Brain microvascular endothelial cell (primary cell): ENCODE data around the gene PPP1R12A.
A peak's percentile ranks its signal among the peaks of the same experiment; 100 is the strongest.
"Not testable (repeated sequence)": the region's sequence is repeated elsewhere in the genome, so short reads cannot be mapped to it uniquely, and the experiment has no call there.

Source experiments
- DNase-seq: peaks from one replicate; pipeline ENCODE4 v3.0.0-alpha.2; 2020
- H3K27ac ChIP-seq: fragments of 250-450 bp; sonication (Bioruptor Pico); 2 replicates; pipeline ENCODE4 v1.5.1; 2020; ENCODE audit warnings: mild to moderate bottlenecking, moderate library complexity
- H3K27me3 ChIP-seq: fragments of 250-450 bp; sonication (Bioruptor Pico); replicated peaks from 2 replicates; pipeline ENCODE4 v1.5.1; 2020; ENCODE audit warnings: mild to moderate bottlenecking
- H3K36me3 ChIP-seq: fragments of 250-450 bp; sonication (Bioruptor Pico); replicated peaks from 2 replicates; pipeline ENCODE4 v1.5.1; 2020; ENCODE audit warnings: mild to moderate bottlenecking
- H3K4me3 ChIP-seq: 2 replicates; pipeline ENCODE4 v1.5.1; 2011; ENCODE audit warnings: low read depth, mild to moderate bottlenecking, control low read depth, low read length, moderate library complexity
- CTCF ChIP-seq: IDR thresholded peaks from 2 replicates; pipeline ENCODE4 v1.5.1; 2011; ENCODE audit warnings: low read depth, mild to moderate bottlenecking, moderate library complexity, low read length, control low read depth, inconsistent platforms; ENCODE audit errors: missing control alignments
- in situ Hi-C: cut with HindIII; loops from 2 replicates; pipeline ENCODE4 v1.10.0; 2017; ENCODE audit warnings: low sequenced_read_pairs, low pct_ligation_motif_present

The PPP1R12A gene

DNA sequence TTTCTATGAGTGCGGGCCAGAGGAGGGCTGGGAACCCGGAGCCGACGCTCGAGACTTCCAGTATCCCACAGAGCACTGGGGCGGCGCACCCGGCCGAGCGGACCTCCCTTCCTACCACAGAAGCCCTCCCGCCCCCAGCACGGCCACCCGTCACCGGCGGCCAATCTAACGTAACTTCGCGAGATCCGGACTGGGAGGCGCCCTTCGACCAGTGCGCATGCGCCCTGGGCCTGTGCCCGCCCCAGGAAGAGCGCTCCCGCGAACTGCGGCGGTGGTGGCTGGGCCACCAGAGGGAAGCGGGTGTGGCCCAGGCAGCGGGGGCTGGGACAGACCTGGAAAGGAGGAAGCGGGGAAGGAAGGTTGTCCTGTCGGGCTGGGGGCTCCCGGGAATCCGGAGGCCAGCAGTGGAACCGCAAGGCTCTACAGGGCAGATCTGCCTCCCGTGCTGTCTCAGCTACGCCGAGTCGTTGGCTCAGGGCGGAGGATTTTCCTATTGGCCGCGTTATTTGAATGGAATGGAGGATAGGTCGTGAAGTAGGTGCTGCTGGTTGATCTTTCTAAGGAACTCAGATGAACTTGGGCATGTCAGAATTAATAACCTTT is at the start of gene PPP1R12A:
Gene PPP1R12A, minus strand, starts transcription at position 77 of the 603 bp plus-strand sequence. CDS start 166 bp downstream, outside the sequence.
- Histone ChIP-seq H3K4me3 (peak within 1 kb of the TSS; percentile 93), H3K27ac (peak within 1 kb of the TSS; percentile 89), H3K36me3 (no peaks in the 10 kb centered on the region), H3K27me3 (no peaks in the 10 kb centered on the region)
- DNase-seq: peak; percentile 98
- TF ChIP-seq CTCF: peak; percentile 29
- in situ Hi-C loops: no loop called here

DNA sequence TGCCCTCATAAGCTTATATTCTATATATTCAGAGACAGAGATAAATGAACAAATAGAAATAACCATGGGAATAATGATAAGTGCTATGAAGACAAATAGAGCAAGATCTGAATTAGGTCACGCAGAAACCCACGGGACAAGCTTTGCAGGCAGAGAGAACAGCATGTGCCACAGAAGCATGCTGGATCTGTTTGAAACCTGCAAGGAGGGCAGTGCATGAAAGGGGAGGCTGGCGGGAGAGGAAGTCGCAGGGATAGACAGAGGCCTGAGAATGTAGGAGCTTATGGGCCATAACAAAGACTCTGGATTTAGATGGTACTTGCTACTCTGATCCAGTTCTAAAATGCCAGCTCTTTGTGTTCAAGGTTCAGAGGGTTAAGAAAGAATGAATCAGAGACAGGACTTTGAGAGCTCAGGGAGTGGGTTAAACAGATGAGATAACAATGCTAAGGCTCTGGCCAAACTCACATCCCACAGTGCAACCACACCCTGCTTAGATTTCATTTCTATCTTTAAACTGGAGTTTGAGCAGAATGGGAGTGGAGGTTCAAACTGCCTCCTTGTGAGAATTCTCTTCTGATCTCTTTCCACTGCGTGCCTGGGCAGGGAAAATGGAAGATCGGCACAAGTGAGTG is 49.2 kb upstream of the PPP1R12A start:
- in situ Hi-C loops: no loop called here
- TF ChIP-seq CTCF: no peak
- no peak overlapping the region for H3K27ac ChIP-seq
- no peaks in the 10 kb centered on the region for H3K36me3 ChIP-seq
- DNase-seq: peak; percentile 25
- no peak overlapping the region for H3K4me3 ChIP-seq
- no peaks in the 10 kb centered on the region for H3K27me3 ChIP-seq

- Histone ChIP-seq H3K4me3 (no peak overlapping the region), H3K27ac (no peak overlapping the region), H3K36me3 (no peaks in the 10 kb centered on the region), H3K27me3 (no peaks in the 10 kb centered on the region)
- in situ Hi-C loops: no loop called here
- DNase-seq: peak; percentile 18
- no peak for TF ChIP-seq CTCF
Measured at GRCh38 chr12:79983492-79983891, 48.6 kb upstream of the PPP1R12A start.

DNA sequence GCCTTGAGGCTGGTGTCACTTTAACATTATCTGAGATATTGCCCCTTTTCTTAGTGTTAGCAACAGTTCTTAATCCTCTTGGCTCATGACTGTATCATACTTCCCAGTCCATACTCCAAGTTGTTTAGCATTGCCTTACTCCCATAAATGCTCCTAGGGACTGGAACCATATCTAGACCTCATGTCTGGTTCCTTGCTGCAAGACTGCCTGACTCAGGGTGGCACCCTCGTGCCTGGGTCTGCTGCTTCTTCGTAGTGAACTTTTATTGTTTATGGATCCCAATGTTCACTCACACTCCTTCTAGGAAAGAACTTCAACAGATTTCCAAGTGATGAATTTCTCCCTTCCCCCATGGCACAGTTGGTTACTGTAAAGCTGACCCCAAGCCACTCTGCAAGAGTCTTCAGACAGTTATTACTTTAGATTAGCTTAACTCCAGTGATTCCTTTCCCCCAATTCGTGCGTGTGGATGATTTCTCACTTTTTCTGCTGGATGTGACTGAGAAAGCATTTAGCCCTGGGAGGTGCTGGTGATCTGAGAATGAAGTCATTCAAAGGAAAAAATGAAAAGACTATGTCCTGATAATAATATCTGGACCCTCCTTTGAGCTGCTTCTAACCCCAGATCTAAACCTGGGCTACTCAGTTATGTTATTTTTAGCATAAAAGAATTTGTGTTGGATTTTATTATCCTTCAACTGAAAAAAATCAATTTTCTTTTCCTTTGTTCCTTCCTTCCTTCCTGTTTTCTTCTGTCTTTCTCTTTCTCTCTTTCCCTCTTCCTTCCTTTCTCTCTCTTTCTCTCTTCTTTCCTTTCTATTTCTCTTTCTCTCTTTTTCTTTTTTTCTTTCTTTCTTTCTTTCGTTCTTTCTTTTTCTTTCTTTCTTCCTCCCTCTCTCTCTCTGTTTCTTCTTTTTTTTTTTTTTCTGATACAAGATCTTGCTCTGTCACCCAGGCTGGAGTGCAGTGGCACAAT is 47.5 kb upstream of the PPP1R12A start:
- in situ Hi-C loops: no loop called here
- DNase-seq: no peak
- no peaks in the 10 kb centered on the region for H3K36me3 ChIP-seq
- H3K27me3 ChIP-seq: no peaks in the 10 kb centered on the region
- no peak overlapping the region for H3K27ac ChIP-seq
- no peak overlapping the region for H3K4me3 ChIP-seq
- no peak for TF ChIP-seq CTCF

DNA sequence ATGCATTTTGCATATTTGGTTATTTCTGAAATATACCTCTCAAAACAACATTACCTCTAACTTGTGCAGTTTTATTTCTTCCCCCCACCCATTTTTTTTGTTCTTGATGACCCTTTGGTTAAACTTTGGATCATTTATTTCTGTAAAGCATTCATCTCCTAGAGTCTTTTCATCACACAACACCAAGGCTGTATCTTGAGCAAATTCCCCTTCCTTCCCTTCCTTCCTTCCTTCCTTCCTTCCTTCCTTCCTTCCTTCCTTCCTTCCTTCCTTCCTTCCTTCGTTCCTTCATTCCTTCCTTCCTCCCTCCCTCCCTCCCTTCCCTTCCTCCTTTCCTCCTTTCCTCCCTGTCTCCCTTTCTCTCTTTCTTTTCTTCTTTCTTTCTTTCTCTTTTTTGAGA is 43.8 kb upstream of the PPP1R12A start:
- in situ Hi-C loops: no loop called here
- no peak for TF ChIP-seq CTCF
- no peak for DNase-seq
- no peaks in the 10 kb centered on the region for H3K36me3 ChIP-seq
- no peaks in the 10 kb centered on the region for H3K27me3 ChIP-seq
- no peak overlapping the region for H3K4me3 ChIP-seq
- no peak overlapping the region for H3K27ac ChIP-seq

DNA sequence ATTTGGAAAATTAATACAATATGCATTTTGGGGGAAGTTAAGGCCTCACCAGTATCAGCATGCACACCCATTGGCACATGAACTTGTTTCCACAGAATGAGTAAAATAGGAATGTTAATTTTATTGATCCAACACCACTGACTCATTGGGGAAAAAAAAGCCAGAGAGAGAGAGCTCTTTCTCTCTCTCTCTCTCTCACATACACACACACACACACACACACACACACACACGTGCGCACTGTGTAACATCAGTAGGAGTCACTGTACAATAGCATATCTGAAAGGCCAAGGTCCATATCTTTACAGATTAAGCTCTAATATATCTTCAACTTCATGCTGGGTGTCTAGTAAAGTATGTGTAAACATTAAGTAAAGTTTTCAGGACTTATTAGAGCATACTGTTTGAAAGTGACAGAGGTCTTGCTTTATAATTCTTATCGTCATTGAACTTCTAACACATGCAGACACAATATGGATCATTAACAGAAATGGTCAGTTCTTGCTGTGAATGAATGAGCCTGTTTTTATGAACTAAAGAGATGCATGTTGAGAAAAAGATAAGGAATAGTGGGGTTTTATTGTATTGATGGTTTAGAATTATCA is 43.1 kb upstream of the PPP1R12A start:
- H3K36me3 ChIP-seq, DNase-seq, H3K27ac ChIP-seq, H3K27me3 ChIP-seq, H3K4me3 ChIP-seq, in situ Hi-C loops: not testable (repeated sequence)
